H1 (cell line): ENCODE results near the gene HSPA1A. TPM values are rescaled to one million over a fixed set of nuclear protein-coding genes. Genes with fewer than 3 reads are reported as not detected.

Source experiments
- CTCF ChIA-PET: fragments of 300-600 bp; sonication (Branson Sonifier 250); formaldehyde crosslinking; loops from one replicate; lab custom pipeline; 2021; ENCODE audit not compliant: partially characterized antibody; lab: Charles Lee
- POLR2A ChIA-PET: fragments of 300-600 bp; sonication (Branson Sonifier 250); formaldehyde crosslinking; loops from one replicate; lab custom pipeline; 2021; ENCODE audit warnings: inconsistent platforms; ENCODE audit not compliant: partially characterized antibody; lab: Charles Lee
- DNase-seq, 2 experiments: peaks; one replicate each; pipeline versions ENCODE4 v3.0.0 to v3.0.0-alpha.2; 2010 to 2022; ENCODE audit warnings: low spot score in 2 of 2, low read depth in 1 of 2, mixed read lengths in 1 of 2
- FAIRE-seq: peaks from 2 replicates; lab custom pipeline; 2011; peaks lifted over from hg19 to GRCh38; lab: Jason Lieb, UNC
- H2AFZ ChIP-seq: 2 replicates; pipeline ENCODE4 v1.8.1; 2012; ENCODE audit warnings: low read length, inconsistent platforms
- H2AK5ac ChIP-seq: 2 replicates; pipeline ENCODE4 v1.6.1; 2013; ENCODE audit warnings: low read depth, low read length
- H2BK120ac ChIP-seq: replicated peaks from 2 replicates; pipeline ENCODE3; 2013; ENCODE audit warnings: low read depth, low read length, inconsistent platforms
- H2BK12ac ChIP-seq: 2 replicates; pipeline ENCODE4 v1.6.1; 2013; ENCODE audit warnings: low read depth, low read length
- H2BK15ac ChIP-seq: 2 replicates; pipeline ENCODE4 v1.6.1; 2013; ENCODE audit warnings: low read length
- H2BK20ac ChIP-seq: 2 replicates; pipeline ENCODE4 v1.6.1; 2013; ENCODE audit warnings: low read length
- H2BK5ac ChIP-seq: 2 replicates; pipeline ENCODE4 v1.6.1; 2013; ENCODE audit warnings: low read depth, low read length
- H3K14ac ChIP-seq: 2 replicates; pipeline ENCODE4 v1.6.1; 2013; ENCODE audit warnings: inconsistent platforms; ENCODE audit not compliant: insufficient read length
- H3K18ac ChIP-seq: 2 replicates; pipeline ENCODE4 v1.6.1; 2013; ENCODE audit warnings: low read length; ENCODE audit errors: extremely low read depth
- H3K23ac ChIP-seq: 2 replicates; pipeline ENCODE4 v1.6.1; 2013; ENCODE audit warnings: inconsistent platforms; ENCODE audit not compliant: insufficient read length
- H3K23me2 ChIP-seq: 2 replicates; pipeline ENCODE4 v1.6.1; 2013; ENCODE audit warnings: low read depth, low read length
- H3K27ac ChIP-seq: 2 replicates; pipeline ENCODE4 v1.6.1; 2011; ENCODE audit warnings: low read depth, low read length, inconsistent platforms
- H3K27me3 ChIP-seq, 4 experiments: replicated peaks in 1 of 4; 1 replicate in 1 of 4; 2 replicates in 3 of 4; pipeline versions ENCODE4 v1.6.1 to v1.8.1; 2011 to 2013; ENCODE audit warnings: low read length in 3 of 4, mild to moderate bottlenecking in 3 of 4, inconsistent platforms in 2 of 4, mixed read lengths in 2 of 4, moderate library complexity in 1 of 4; ENCODE audit not compliant: control insufficient read depth in 3 of 4, insufficient read depth in 3 of 4; ENCODE audit errors: extremely low read depth in 1 of 4
- H3K36me3 ChIP-seq, 4 experiments: 2 replicates each; pipeline versions ENCODE4 v1.6.1 to v1.8.1; 2011 to 2013; ENCODE audit warnings: mild to moderate bottlenecking in 4 of 4, low read length in 3 of 4, moderate library complexity in 2 of 4, control low read depth in 1 of 4, inconsistent platforms in 1 of 4; ENCODE audit not compliant: insufficient read depth in 4 of 4, control insufficient read depth in 2 of 4
- H3K4ac ChIP-seq: replicated peaks from 2 replicates; pipeline ENCODE3; 2013; ENCODE audit warnings: low read length, low read depth, mixed read lengths, inconsistent platforms; ENCODE audit not compliant: insufficient read length
- H3K4me1 ChIP-seq, 4 experiments: replicated peaks in 1 of 4; 1 replicate in 1 of 4; 2 replicates in 3 of 4; pipeline versions ENCODE4 v1.6.1 to v1.8.1; 2011 to 2013; ENCODE audit warnings: low read length in 3 of 4, inconsistent platforms in 2 of 4, mixed read lengths in 1 of 4; ENCODE audit not compliant: insufficient read depth in 4 of 4, control insufficient read depth in 3 of 4
- H3K4me2 ChIP-seq, 2 experiments: 2 replicates each; pipeline versions ENCODE4 v1.6.1 to v1.8.1; 2011 to 2013; ENCODE audit warnings: low read depth in 2 of 2, low read length in 2 of 2, control low read depth in 1 of 2, inconsistent platforms in 1 of 2, mild to moderate bottlenecking in 1 of 2; ENCODE audit not compliant: insufficient read depth in 1 of 2
- H3K4me3 ChIP-seq, 4 experiments: fragments of 200-600, 300-600 bp in 1 of 4; sonication (generic), shearing (Covaris generic), sonication (Bioruptor Twin) in 1 of 4; 2 replicates each; pipeline versions ENCODE4 v1.5.1 to v1.8.1; 2011 to 2016; ENCODE audit warnings: low read length in 4 of 4, low read depth in 3 of 4, control low read depth in 2 of 4, inconsistent platforms in 2 of 4, mild to moderate bottlenecking in 2 of 4, mixed read lengths in 1 of 4, moderate library complexity in 1 of 4; ENCODE audit not compliant: insufficient read depth in 2 of 4; ENCODE audit errors: extremely low read depth in 1 of 4
- H3K56ac ChIP-seq: replicated peaks from 2 replicates; pipeline ENCODE3; 2013; ENCODE audit warnings: low read depth, mild to moderate bottlenecking, mixed read lengths, low read length, inconsistent platforms; ENCODE audit not compliant: insufficient read length
- H3K79me1 ChIP-seq: 2 replicates; pipeline ENCODE4 v1.6.1; 2013; ENCODE audit warnings: low read depth, low read length, control low read depth
- H3K79me2 ChIP-seq, 2 experiments: 2 replicates each; pipeline versions ENCODE4 v1.6.1 to v1.8.1; 2012 to 2013; ENCODE audit warnings: low read length in 2 of 2, mild to moderate bottlenecking in 2 of 2, inconsistent platforms in 1 of 2; ENCODE audit not compliant: insufficient read depth in 2 of 2, control insufficient read depth in 1 of 2
- H3K9ac ChIP-seq, 4 experiments: replicated peaks in 1 of 4; 1 replicate in 1 of 4; 2 replicates in 3 of 4; pipeline versions ENCODE4 v1.6.1 to v1.8.1; 2011 to 2013; ENCODE audit warnings: low read depth in 3 of 4, low read length in 3 of 4, control low read depth in 2 of 4, mild to moderate bottlenecking in 2 of 4, moderate library complexity in 2 of 4, inconsistent platforms in 1 of 4; ENCODE audit errors: extremely low read depth in 1 of 4
- H3K9me3 ChIP-seq, 2 experiments: 2 replicates each; pipeline versions ENCODE4 v1.6.1 to v1.8.1; 2012 to 2013; ENCODE audit warnings: mild to moderate bottlenecking in 2 of 2, moderate library complexity in 2 of 2, control low read depth in 1 of 2, inconsistent platforms in 1 of 2, low read depth in 1 of 2, low read length in 1 of 2, mixed read lengths in 1 of 2; ENCODE audit not compliant: insufficient read depth in 2 of 2
- H4K20me1 ChIP-seq, 2 experiments: replicated peaks in 1 of 2; 2 replicates each; pipeline versions ENCODE3 to v1.8.1; 2011 to 2013; ENCODE audit warnings: inconsistent platforms in 2 of 2, low read length in 2 of 2, mild to moderate bottlenecking in 1 of 2; ENCODE audit not compliant: insufficient read depth in 2 of 2, control insufficient read depth in 1 of 2
- H4K5ac ChIP-seq: 2 replicates; pipeline ENCODE4 v1.6.1; 2013; ENCODE audit warnings: low read length, low read depth, mixed read lengths, inconsistent platforms; ENCODE audit not compliant: insufficient read length
- H4K8ac ChIP-seq: 2 replicates; pipeline ENCODE4 v1.8.0; 2013; ENCODE audit warnings: mild to moderate bottlenecking, moderate library complexity, low read length, inconsistent platforms; ENCODE audit not compliant: insufficient read depth; ENCODE audit errors: extremely low read depth
- H4K91ac ChIP-seq: replicated peaks from 2 replicates; pipeline ENCODE3; 2013; ENCODE audit warnings: low read length, mixed read lengths, inconsistent platforms; ENCODE audit not compliant: insufficient read length
- CREB1 ChIP-seq: IDR thresholded peaks from 2 replicates; pipeline ENCODE4 v1.6.1; 2012; ENCODE audit warnings: inconsistent platforms
- TAF1 ChIP-seq: IDR thresholded peaks from 2 replicates; pipeline ENCODE4 v1.6.1; 2011; ENCODE audit warnings: mild to moderate bottlenecking, low read depth, low read length
- WGBS, 2 experiments: shearing (Covaris generic) in 1 of 2; methylation state at CpG; one replicate each; pipeline versions ENCODE4 v1.1.6 to v1.1.7; 2013 to 2015; ENCODE audit warnings: low lambda C conversion rate in 2 of 2, mixed read lengths in 2 of 2, inconsistent platforms in 1 of 2, low coverage in 1 of 2, missing lambda C conversion rate in 1 of 2; ENCODE audit not compliant: insufficient replicate concordance in 2 of 2, insufficient coverage in 1 of 2, insufficient read length in 1 of 2; ENCODE audit errors: extremely low coverage in 1 of 2, missing lambda C conversion rate in 1 of 2; 5-methylcytosine and 5-hydroxymethylcytosine counted together
- polyA plus RNA-seq, 7 experiments: library from polyadenylated mRNA; depleted of rRNA in 3 of 7; stranded (reverse) in 5 of 7; unstranded in 2 of 7; fragments of >200 nt in 5 of 7; fragments of 200-250 nt in 2 of 7; gene quantifications; 1 replicate in 5 of 7; 2 replicates in 1 of 7; 4 replicates in 1 of 7; pipeline versions ENCODE4 v1.2.1 to v1.2.3, GENCODE V29; 2011 to 2013; ENCODE audit warnings: missing spikeins in 2 of 7, mixed read lengths in 2 of 7
- total RNA-seq: library from RNA; stranded (reverse); fragmentation: NEBNext Ultra II Directional; extraction: Animal tissue kit (Norgen Biotek cat#: 25700); gene quantifications from 2 replicates; pipeline ENCODE4 v1.2.1, GENCODE V29; 2021
- TF ChIP-seq, protein P1 (sequence below): IDR thresholded peaks from 2 replicates; pipeline ENCODE4 v1.6.1; 2012; ENCODE audit warnings: inconsistent platforms

HSPA1A gene
- total and polyA plus RNA-seq, 2 of the 8 experiments (the other 6 are each of a cell fraction or from before 2014, with no cell fraction given): 40.7 to 54.0 TPM

- Histone ChIP-seq H3K23me2 (0 out of 2 replicates have a peak, but pooled peaks cover 1% of the 10 kb centered on the region), H2BK15ac (no peak overlapping the region), H3K4ac (no peak overlapping the region), H2AFZ (no peak overlapping the region), H3K79me1 (no peaks in the 10 kb centered on the region), H4K8ac (no peak overlapping the region), H3K79me2 (no peaks in the 10 kb centered on the region), H3K9me3 (no peaks in the 10 kb centered on the region), H2BK12ac (no peak overlapping the region), H2BK20ac (no peak overlapping the region), H3K56ac (no peak overlapping the region), H3K18ac (no peak overlapping the region), H3K27me3 (no peaks in the 10 kb centered on the region; a peak in 1 of 7 replicates), H3K4me2 (no peak overlapping the region), H3K9ac (no peak overlapping the region), H2AK5ac (no peak overlapping the region), H4K20me1 (peaks cover 1 to 3% of the 10 kb centered on the region in 2 experiments), H3K23ac (no peak overlapping the region), H3K27ac (no peak overlapping the region), H3K14ac (no peak overlapping the region), H2BK120ac (no peak overlapping the region), H4K91ac (no peak overlapping the region), H4K5ac (no peak overlapping the region), H2BK5ac (no peak overlapping the region; the same call in 1 of the 2 replicates), H3K4me3 (no peak overlapping the region), H3K4me1 (no peaks in the 10 kb centered on the region), H3K36me3 (peaks cover 33 to 79% (median 58%) of the 10 kb centered on the region in 4 experiments)
- 97% methylated on average over 32 of the region's 32 CpGs; no CpG with 5 or more reads in 1 of the 2 experiments for WGBS, 2 experiments
- FAIRE-seq (no peak), DNase-seq (no peak)
- TF ChIP-seq TAF1: no peak
- TF ChIP-seq, protein P1, sequence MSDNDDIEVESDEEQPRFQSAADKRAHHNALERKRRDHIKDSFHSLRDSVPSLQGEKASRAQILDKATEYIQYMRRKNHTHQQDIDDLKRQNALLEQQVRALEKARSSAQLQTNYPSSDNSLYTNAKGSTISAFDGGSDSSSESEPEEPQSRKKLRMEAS: no peak
- no peak for TF ChIP-seq CREB1
- POLR2A ChIA-PET: interaction anchor here (1.0 to 10.7 kb wide), 10 partner anchors 5 to 53 kb away, joined by 3 to 85 read pairs (median 4); partner anchors contain the start of genes VARS1 and VWA7
- CTCF ChIA-PET: interaction anchor here (1.0 to 15.6 kb wide), 4 partner anchors 8 to 44 kb away, joined by 3 to 228 read pairs (median 3); partner anchors contain the start of gene VWA7
Measured at GRCh38 chr6:31782126-31782855, 33.1 kb upstream of the HSPA1A start.
